HCEC 1CT (cell line): ENCODE data around the gene GPX7.
A peak's percentile ranks its signal among the peaks of the same experiment; 100 is the strongest.
"Not testable (repeated sequence)": the region's sequence is repeated elsewhere in the genome, so short reads cannot be mapped to it uniquely, and the experiment has no call there.

Experiments used
- DNase-seq: peaks from one replicate; pipeline ENCODE4 v3.0.0-alpha.2; 2017

GPX7 gene

GRCh38 chr1:52601991-52602855, at the start of gene GPX7:
GPX7 (plus strand) TSS chr1:52602371; CDS start chr1:52602410, 39 bp downstream.
- DNase-seq: no peak

GRCh38 chr1:52552505-52553361, 49.4 kb upstream of the GPX7 start, which contains the start of gene TUT4:
TUT4 (minus strand) TSS chr1:52553092; CDS start chr1:52526280, 26,812 bp downstream.
- DNase-seq: peak; percentile 65

GRCh38 chr1:52553362-52554266, 48.6 kb upstream of the GPX7 start:
- peak; percentile 76 for DNase-seq

DNA sequence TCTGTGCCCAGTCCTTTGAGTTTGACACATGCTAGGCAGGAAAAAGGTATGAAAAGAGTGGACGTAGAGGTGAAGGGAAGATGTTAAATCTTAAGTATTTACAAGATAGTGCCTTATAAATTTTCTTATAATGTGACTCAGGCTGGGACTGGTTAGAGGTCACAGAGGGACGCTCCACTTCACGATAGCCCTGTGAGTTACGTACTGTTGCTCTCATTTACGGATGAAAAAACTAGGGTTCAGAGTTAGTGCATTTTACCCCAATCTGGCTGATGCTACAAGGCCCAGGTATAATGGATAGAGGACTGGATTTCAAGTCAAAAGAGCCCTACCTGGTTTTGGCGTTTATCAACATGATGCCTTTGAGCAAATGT, 47.9 kb upstream of the GPX7 start:
- DNase-seq: no peak

DNA sequence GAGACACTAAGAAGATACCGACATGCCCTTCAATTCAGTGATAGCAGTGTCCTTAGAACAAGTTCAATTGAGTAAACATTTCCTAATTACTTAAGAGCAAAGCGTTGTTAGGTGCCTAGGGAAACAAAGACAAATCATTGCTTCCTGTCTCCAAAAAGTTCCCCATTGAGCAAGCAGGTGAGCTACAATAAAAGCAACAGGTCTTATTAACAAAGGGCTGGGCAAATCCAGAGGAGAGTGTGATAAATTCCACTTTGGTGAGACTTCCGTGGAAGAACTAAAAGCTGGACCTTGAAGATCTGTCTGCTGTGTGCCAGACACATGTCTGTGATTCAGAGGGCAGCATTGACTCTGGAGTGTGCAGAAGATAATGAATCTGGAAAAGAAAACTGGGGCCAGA, 47.4 kb upstream of the GPX7 start:
- DNase-seq: no peak

DNA sequence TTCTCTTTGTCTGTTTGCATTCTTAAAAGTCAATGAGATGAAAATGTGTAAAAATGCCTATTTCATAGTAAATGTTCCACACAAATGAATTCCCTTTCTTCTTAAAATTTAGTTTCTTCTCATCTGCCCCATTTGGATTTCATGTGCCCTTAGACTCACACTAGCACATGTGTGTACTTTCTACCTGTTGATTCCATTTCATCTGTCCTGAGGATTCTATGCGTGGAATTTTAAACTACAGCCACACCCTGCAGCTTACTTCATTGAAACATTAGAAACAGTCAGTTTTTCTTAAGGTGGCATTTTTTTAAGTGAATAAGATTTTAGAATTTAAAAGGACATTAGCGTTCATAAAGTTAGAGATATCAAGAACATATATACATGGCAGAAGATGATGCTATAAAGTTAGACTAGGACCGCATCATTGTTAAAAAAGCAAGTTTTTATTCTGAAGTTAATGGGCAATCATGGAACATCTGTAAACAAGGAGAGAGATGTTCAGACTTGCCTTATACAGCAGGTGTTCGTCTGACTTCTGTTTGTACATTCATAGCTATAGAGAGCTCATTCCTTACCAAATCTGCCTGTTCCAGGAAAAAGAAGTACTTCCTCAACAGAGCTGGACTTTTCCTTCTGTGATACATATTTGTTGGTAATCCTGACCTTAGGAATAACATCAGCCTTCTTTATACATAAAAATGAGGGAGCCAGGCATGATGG, 45.4 kb upstream of the GPX7 start:
- DNase-seq: no peak

DNA sequence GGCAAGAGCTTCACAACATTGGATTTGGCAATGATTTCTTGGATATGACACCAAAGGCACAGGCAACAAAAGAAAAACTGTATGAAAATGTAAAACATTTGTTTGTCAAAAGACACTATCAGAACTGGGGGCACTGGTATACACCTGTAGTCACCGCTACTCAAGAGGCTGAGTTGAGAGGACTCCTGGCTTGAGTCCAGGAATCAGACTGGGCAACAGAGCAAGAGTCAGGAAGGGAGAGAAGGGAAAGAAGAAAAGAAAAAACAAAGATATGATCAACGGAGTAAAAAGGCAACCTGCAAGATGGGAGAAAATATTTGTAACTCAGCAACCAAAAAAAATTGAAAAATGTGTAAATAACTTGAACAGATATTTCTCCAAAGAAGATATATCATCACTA, 43.2 kb upstream of the GPX7 start:
- DNase-seq: no peak

DNA sequence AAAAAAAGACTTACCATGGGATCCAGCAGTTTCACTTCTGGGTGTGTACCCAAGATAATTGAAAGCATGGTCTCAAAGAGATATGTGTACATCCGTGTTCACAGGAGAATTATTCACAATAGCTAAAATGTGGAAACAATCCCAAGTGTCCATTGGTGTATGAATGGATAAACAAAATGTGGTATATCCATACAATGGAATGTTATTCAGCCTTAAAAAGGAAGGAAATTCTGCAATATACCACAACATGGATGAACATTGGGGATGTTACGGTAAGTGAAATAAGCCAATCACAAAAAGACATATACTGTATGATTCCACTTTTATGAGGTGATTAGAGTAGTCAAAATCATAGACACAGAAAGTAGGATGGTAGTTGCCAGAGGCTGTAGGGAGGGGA, 42.3 kb upstream of the GPX7 start:
- no peak for DNase-seq

DNA sequence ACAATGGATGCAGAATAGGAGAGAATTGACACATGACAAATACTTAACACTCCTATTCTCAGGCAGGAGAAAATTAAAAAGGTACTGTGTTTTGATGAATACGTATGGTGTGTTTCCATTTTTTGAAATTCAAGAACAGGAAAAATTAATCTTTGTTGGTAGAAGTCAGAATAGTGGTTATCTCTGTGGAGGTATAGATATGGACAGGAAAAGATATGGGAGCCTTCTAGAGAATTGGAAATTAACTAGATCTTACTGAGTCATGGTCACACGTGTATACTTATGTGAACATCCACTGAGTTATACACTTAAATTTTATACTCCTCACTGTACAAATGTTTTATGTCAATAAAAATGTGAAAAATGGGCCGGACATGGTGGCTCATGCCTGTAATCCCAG, 39.4 kb upstream of the GPX7 start:
- no peak for DNase-seq

- no peak for DNase-seq
These were observed 34.2 kb upstream of the GPX7 start for GRCh38 chr1:52567943-52568342.

DNA sequence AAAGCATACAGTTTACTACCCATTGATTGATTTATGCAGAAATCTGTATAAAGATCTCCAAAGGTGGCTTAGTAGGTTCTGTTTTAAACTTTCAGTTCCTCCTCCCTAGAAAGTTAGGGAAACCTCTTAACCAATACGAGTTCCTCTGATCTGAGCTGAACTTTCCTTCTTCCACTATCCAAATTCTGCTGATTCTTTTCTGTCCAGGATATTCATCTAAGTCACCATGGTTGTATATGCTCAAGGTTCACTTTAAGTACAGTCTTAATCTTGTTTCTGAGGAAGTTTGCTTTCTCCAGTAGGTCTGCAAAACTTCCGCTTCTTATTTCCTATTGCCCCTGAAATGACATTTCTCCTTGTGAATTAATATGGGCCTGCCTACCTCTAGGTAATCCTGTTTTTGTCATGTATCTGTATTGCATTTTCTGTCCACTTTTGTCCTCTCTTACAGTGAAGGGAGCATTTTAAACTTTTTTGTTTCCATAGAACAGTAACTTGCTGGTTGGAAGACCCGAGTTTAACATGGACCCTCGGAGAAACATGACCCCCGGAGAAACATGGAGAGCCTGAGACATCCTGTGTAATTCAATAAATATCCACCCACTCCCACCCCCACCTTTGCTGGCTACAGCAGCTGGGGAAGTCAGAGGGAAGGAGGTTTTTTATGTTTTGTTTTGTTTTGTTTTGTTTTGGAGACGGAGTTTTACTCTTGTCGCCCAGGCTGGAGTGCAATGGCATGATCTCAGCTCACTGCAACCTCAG, 32.5 kb upstream of the GPX7 start:
- DNase-seq: no peak

GRCh38 chr1:52571783-52572182, 30.4 kb upstream of the GPX7 start:
- peak; percentile 48 for DNase-seq

DNA sequence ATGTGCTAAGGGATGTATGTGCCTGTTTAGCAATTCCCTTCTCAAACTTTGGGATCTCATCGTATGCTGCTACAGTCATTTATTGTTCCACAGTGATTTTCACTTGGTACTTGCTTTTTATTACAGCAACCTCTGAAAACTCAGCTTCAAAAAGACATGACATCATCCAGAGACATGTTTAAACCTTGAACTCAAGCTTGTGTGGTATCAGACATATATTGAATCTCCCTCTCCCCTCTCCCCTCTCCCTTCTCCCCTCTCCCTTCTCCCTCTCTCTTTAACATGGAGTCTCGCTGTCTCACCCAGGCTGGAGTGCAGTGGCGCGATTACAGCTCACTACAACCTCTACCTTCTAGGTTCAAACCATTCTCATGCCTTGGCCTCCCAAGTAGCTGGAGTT, 29.8 kb upstream of the GPX7 start:
- no peak for DNase-seq

- DNase-seq: peak; percentile 94
These were observed 27.6 kb upstream of the GPX7 start for GRCh38 chr1:52574594-52574993.

GRCh38 chr1:52576074-52576473, 26.1 kb upstream of the GPX7 start:
- no peak for DNase-seq

DNA sequence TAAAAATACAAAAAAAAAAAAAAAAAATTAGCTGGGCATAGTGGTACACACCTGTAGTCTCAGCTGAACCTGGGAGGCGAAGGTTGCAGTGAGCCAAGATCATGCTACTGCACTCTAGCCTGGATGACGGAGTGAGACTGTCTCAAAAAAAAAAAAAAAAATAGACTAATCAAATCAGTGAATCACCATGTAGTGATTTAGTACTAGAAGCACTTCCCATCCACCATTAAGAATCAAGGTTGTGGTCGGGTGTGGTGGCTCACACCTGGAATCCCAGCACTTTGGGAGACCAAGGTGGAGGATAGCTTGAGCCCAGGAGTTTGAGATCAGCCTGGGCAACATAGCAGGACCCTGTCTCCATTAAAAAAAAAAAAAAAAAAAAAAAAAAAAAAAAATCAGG, 24.1 kb upstream of the GPX7 start:
- not testable (repeated sequence) for DNase-seq

DNA sequence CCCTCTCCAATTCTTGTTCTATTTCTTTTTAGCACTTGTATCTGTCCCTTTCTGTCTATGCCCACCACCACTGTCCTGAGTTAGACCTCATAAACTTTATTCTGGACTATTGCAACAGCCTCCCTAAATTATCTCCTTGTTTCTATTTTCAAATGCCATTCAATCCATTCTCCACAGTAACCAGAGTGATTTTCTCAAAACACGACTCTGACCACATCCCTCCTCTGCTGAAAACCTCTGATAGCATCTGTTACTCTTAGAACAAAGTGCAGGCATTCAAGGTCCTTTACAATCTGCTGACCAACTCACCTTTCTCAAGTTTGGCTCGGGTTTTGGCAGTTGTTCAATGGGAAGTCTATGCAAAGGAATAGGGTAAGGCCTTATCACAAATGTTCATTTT, 22.8 kb upstream of the GPX7 start:
- DNase-seq: no peak

GRCh38 chr1:52580283-52580682, 21.9 kb upstream of the GPX7 start:
- no peak for DNase-seq

DNA sequence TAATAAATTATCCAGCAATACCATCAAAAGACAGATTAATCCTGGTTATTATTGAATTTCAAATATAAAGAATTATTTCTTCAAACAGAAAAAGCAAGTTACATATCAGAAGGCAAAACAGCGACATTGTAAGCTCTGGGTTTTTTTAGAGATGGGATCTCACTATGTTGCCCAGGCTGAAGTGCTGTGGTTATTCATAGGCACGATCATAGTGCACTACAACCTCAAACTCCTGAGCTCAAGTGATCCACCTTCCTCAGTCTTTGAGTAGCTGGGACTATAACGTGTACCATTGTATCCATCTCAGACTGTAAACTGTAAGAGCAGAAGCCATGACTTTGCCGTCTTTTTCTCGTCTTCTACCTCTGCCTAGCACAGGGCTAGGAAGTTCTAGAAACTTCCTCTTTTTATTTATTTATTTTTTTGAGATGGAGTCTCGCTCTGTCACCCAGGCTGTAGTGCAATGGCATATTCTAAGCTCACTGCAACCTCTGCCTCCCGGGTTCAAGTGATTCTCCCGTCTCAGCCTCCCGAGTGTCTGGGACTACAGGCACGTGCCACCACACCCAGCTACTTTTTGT, 20.0 kb upstream of the GPX7 start:
- no peak for DNase-seq

DNA sequence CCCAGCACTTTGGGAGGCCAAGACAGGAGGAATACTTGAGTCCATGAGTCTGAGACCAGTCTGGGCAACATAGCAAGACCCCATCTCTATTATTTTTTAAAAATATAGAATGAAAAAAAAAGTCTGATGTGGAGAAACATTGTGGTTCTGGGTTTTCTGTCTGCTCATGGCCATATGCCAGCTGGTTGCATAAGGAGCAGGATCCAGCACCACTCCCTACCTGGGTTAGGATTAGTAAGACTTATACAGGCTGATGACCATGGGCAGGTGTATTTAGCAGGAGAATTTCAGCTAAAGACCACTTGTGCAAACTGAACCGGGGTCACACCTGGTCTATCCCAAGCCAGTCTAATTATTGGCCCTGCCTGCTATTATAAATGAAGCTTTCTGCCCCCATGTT, 16.7 kb upstream of the GPX7 start:
- no peak for DNase-seq

DNA sequence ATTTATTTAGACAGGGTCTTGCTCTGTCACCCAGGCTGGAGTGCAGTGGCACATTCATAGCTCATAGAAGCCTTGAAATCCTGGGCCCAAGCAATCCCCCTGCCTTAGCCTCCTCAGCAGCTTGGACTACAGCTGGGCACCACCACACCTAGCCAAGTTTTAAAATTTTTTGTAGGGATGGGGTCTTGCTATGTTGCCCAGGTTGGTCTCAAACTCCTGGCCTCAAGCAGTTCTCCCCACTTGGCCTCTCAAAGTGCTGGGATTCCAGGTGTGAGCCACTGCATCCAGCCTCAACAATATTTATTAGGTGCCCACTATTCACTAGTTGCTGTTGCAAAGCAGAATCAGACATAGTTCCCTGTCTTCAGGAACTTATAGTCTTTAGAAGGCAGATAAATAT, 14.1 kb upstream of the GPX7 start:
- no peak for DNase-seq
